ENCODE results near the gene HCN2.

HCN2 gene

GRCh38 chr19:593505-593904, 3.8 kb downstream of the HCN2 start:
- DNase-seq (ENCODE audit: low spot score): no peak
- no peak for TF ChIP-seq CTCF (IDR thresholded peaks at IDR 0.05)
- H3K4me3 ChIP-seq: no peak overlapping the region
- no peak overlapping the region for H3K27ac ChIP-seq

DNA sequence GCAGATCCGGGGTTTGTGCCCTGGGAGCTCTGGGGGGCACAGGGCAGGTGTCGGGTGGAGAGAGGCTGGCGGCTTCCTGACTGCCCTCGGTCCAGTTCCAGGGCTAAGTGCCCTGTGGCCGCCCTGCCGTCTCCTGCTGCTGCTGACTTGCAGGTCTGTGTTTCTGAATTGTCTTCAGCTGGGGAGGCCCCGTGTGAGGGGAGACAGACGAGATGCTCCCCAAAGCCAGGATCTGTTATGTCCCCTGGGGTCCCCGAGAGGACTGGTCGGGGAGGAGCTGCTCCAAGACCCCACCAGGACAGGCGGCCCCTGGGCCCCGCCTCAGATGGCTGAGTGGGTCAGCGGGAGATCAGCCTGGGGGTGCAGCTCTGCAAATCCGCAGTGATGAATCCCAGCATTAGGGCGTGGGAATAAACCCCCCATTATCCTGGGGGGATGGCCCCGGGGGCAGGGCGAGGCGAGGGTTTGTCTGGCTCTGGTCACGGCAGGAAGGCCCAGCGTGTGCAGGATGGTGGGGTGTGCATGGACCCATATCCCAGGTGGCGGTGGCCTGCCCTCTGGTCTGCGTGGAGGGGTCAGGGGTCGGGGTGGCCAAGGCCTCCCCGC, 4.7 kb downstream of the HCN2 start:
- no peak for TF ChIP-seq CTCF (IDR thresholded peaks at IDR 0.05)
- H3K27ac ChIP-seq: no peak overlapping the region
- no peak for DNase-seq (ENCODE audit: low spot score)
- no peak overlapping the region for H3K4me3 ChIP-seq

DNA sequence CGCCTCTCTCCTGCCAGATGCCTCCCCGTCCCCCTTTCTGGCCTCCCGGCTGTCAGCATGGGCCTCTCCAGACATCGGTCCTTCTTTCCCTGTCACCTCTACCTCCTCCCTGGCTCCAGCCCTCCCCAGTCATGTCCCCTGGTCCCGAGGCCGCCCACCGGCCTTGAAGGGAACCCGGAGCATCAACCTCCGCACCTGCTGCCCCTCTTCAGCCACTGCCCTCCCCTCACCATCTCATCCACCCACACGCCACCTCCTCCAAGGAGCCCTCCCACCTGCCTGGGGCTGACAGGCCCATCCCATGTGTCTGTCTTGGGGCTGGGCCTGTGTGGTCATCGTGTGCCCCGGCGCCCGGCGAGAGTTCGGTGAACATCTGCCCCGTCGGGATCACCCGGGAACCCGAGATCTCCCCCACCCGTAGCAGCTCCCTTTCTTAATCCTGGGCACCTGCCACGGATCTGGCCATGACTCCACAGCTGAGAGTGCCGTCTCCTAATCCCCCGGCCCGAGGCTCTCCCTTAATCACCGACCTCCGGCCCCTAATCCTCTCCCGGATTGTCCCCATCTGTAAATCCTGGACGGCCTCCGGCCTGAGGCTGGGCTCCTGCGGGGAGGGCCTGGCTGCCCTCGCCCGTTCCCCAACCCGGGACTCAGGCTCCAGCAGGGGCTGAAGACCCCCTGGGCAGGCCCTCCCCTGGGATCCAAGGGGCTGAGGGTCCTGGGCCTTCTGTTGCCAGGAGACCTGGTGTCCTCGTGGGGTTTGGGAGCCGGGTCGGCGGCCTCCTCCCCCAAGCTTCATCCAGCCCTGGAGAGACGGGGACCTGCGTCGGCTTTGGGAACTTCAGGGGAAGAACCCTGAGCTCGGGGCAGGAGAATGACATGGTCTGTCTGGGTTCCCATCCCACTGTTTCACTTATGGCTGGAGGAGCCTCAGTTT, 5.9 kb downstream of the HCN2 start:
- no peak overlapping the region for H3K27ac ChIP-seq
- no peak for DNase-seq (ENCODE audit: low spot score)
- H3K4me3 ChIP-seq: no peak overlapping the region
- no peak for TF ChIP-seq CTCF (IDR thresholded peaks at IDR 0.05)

GRCh38 chr19:596263-596655, 6.6 kb downstream of the HCN2 start:
- no peak overlapping the region for H3K4me3 ChIP-seq
- H3K27ac ChIP-seq: no peak overlapping the region
- DNase-seq (ENCODE audit: low spot score): no peak
- no peak for TF ChIP-seq CTCF (IDR thresholded peaks at IDR 0.05)

- H3K27ac ChIP-seq: no peak overlapping the region
- no peak overlapping the region for H3K4me3 ChIP-seq
- no peak for TF ChIP-seq CTCF (IDR thresholded peaks at IDR 0.05)
- no peak for DNase-seq (ENCODE audit: low spot score)
These were observed 8.0 kb downstream of the HCN2 start for GRCh38 chr19:597406-598315.

- H3K4me3 ChIP-seq: no peak overlapping the region
These were observed 11.6 kb downstream of the HCN2 start for GRCh38 chr19:601310-601709.

More at GRCh38 chr19:601310-601709, 11.6 kb downstream of the HCN2 start:
- no peak for DNase-seq (ENCODE audit: low spot score)
- no peak for TF ChIP-seq CTCF (IDR thresholded peaks at IDR 0.05)
- no peak overlapping the region for H3K27ac ChIP-seq
